Measurements from ENCODE around the gene CTCF. TPM values are rescaled to one million over a fixed set of nuclear protein-coding genes. Genes with fewer than 3 reads are reported as not detected.

CTCF gene
- total RNA-seq, 1 donor from 2014 or later: 69.8 TPM

GRCh38 chr16:67517661-67518423 lies 44.5 kb upstream of the CTCF start:
- DNase-seq (ENCODE audit: low spot score, unreplicated experiment): no peak
- Mint-ChIP-seq H3K27ac (no peak overlapping the region), H3K36me3 (ENCODE audit: insufficient read depth) (no peaks in the 10 kb centered on the region), H3K4me1 (ENCODE audit: low read depth) (peaks cover 8% of the 10 kb centered on the region), H3K9me3 (ENCODE audit: low read depth) (no peaks in the 10 kb centered on the region), H3K27me3 (peaks cover 14% of the 10 kb centered on the region), H3K4me3 (ENCODE audit: low read depth) (no peak overlapping the region)
- no peak for TF ChIP-seq CTCF (IDR thresholded peaks at IDR 0.05; ENCODE audit: unreplicated experiment)

- Mint-ChIP-seq H3K36me3 (ENCODE audit: insufficient read depth) (no peaks in the 10 kb centered on the region), H3K9me3 (ENCODE audit: low read depth) (no peaks in the 10 kb centered on the region), H3K4me1 (ENCODE audit: low read depth) (peaks cover 8% of the 10 kb centered on the region), H3K4me3 (ENCODE audit: low read depth) (no peak overlapping the region), H3K27me3 (peaks cover 16% of the 10 kb centered on the region), H3K27ac (no peak overlapping the region)
- DNase-seq (ENCODE audit: low spot score, unreplicated experiment): no peak
- no peak for TF ChIP-seq CTCF (IDR thresholded peaks at IDR 0.05; ENCODE audit: unreplicated experiment)
Observed at GRCh38 chr16:67518676-67519075, 43.6 kb upstream of the CTCF start.

- Mint-ChIP-seq H3K9me3 (ENCODE audit: low read depth) (no peaks in the 10 kb centered on the region), H3K4me1 (ENCODE audit: low read depth) (peaks cover 10% of the 10 kb centered on the region), H3K27ac (no peak overlapping the region), H3K27me3 (peaks cover 21% of the 10 kb centered on the region), H3K4me3 (ENCODE audit: low read depth) (no peak overlapping the region), H3K36me3 (ENCODE audit: insufficient read depth) (no peaks in the 10 kb centered on the region)
- no peak for DNase-seq (ENCODE audit: low spot score, unreplicated experiment)
- TF ChIP-seq CTCF (IDR thresholded peaks at IDR 0.05; ENCODE audit: unreplicated experiment): no peak
Observed at GRCh38 chr16:67519242-67519641, 43.1 kb upstream of the CTCF start.

GRCh38 chr16:67521095-67521804 lies 41.1 kb upstream of the CTCF start:
- peak; percentile 96 for DNase-seq (ENCODE audit: low spot score, unreplicated experiment)
- Mint-ChIP-seq H3K36me3 (ENCODE audit: insufficient read depth) (no peaks in the 10 kb centered on the region), H3K27ac (peak overlapping the region; percentile 96), H3K27me3 (peaks cover 38% of the 10 kb centered on the region), H3K9me3 (ENCODE audit: low read depth) (no peaks in the 10 kb centered on the region), H3K4me1 (ENCODE audit: low read depth) (peaks cover 10% of the 10 kb centered on the region), H3K4me3 (ENCODE audit: low read depth) (peak overlapping the region; percentile 81)
- peak; percentile 69 for TF ChIP-seq CTCF (IDR thresholded peaks at IDR 0.05; ENCODE audit: unreplicated experiment)

GRCh38 chr16:67525176-67525860 lies 37.0 kb upstream of the CTCF start:
- Mint-ChIP-seq H3K4me1 (ENCODE audit: low read depth) (peaks cover 14% of the 10 kb centered on the region), H3K27ac (no peak overlapping the region), H3K4me3 (ENCODE audit: low read depth) (no peak overlapping the region), H3K9me3 (ENCODE audit: low read depth) (no peaks in the 10 kb centered on the region), H3K27me3 (peaks cover 34% of the 10 kb centered on the region), H3K36me3 (ENCODE audit: insufficient read depth) (no peaks in the 10 kb centered on the region)
- no peak for DNase-seq (ENCODE audit: low spot score, unreplicated experiment)
- TF ChIP-seq CTCF (IDR thresholded peaks at IDR 0.05; ENCODE audit: unreplicated experiment): no peak

Measured in progenitor cell of endocrine pancreas (in vitro differentiated cells).